ENCODE measurements around the gene MYLK.

The MYLK gene

DNA sequence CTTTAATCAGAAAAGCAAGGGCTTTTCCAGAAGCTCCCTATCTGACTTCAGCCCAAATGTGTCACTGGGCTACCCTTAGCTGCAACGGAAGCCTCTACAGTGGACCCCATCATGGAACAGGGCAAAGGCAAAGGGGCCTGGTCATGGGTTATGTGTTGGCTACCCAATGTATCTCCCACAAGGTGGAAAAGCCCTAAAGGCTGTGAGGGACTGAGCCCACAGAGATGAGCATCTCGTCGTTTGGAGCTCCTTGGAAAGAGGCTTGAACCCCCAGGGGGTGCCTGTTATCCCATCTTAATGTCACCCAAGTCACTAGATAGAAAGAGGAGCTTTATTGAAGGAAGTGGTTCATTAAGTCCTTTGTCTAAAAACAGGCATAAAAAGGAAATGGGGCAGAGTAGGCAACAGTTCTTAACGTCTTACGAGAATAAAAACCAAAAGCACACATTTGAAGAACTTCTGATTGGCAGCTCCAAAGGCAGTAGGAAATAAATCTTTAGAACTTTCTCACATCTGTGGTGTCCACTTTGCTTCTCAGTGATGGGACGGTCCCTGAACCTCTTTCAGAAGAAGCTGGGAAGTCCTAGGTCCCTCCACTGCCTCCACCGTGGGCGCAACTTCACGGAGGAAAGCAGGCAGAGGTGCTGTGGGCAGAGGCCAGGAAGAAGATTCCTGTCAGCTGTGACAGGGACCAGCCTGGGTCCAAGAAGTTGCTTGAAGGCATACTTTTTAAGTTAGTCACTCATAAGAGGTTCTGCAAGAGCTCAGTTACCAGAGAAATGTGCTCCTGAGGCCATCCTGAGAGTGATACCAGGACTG is 93.7 kb downstream of the MYLK start:
- DNase-seq, result peak; percentile 55

DNA sequence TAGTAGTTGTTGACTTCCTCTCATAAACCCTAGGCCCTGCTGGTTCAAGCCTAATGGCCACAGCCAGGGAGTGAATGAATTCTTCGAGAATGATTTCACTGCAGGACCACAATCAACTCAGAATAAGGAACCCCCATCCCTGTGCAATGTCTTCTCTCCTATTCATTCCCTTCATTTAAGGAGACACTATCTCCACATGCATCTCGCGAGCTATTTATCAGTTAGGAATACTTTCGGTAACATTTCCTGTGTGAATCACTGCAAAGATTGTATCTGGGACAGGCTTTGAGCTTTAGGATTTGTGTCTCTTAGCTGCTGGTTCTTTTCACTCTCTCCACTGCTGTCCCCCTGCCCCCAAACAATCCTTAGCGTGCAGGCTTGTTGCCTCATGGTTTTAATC is 94.4 kb downstream of the MYLK start:
- DNase-seq, result peak; percentile 98

DNA sequence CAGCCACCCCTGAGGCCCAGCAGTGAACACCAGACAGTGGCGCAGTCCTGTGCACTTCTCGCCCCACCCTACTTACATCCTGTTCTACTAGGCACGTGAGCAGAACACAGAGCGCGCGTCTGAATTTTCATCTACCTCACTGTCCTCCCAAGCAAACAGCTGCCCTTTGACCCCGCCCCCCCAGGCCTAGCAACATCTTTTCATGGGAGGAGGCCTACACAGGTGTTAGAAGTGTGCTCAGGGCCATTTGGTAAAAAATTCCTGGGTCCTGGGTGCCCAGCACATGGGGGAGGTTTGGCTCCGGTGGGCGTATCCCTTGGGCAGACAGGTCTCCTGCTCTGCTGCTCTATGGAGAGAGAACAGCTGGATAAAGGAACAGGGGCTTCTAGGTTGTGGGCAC is 95.0 kb downstream of the MYLK start:
- DNase-seq, result no peak

DNA sequence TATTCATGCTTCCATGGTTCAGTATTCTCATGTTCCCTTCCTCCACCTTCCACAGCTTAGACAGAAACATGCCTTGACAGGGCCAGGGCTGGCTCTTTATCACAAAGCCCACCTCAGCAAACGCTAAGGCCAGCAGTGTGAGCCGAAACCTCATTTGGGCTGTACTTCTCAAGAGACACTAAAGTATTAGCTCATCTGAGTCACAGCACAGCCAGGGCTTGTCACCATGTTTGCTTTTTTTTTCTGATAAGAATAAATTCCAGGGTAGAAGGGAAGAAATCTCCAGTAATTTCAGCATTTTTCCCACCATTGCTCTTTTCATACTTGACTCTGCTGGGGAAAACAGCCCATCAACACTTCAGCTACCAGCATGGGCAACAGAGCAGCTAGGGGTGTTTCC is 95.4 kb downstream of the MYLK start:
- peak; percentile 73 for DNase-seq

DNA sequence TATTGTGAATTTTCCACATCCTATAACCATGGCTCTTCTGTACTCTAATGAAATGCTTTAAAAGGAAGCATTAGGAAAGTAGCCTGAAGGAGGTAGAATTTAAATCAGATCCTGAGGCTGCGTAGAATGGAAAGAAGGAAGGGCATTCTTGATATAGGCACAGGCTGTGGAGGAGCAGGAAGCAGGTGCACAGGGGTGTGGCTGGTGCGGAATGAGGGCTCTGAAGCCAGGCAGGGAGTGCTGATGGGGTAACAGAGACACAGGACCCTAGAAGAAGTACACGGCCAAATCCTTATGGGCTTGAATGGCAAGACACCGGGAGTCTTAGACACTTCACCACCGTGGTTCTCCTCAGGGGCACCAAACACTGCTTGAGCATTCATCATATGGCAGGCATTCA is 97.0 kb downstream of the MYLK start:
- no peak for DNase-seq

DNA sequence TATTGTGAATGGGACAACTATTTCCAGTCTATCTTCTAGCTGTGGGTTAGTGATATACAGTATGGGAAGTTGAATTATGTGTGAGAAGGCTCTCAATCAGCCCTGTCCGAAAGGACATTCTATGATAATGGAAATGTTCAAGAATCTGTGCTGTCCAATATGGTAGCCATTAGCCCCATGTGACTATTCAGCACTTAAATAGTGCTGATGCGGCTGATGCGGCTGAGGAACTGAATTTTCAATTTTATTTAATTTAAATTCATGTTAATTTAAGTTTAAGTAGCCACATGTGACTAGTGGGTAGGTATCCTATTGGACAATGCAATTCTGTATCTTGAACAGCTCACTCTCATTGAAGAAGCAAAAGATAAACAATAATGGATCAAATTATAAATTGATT is 98.5 kb downstream of the MYLK start:
- DNase-seq, result no peak

DNA sequence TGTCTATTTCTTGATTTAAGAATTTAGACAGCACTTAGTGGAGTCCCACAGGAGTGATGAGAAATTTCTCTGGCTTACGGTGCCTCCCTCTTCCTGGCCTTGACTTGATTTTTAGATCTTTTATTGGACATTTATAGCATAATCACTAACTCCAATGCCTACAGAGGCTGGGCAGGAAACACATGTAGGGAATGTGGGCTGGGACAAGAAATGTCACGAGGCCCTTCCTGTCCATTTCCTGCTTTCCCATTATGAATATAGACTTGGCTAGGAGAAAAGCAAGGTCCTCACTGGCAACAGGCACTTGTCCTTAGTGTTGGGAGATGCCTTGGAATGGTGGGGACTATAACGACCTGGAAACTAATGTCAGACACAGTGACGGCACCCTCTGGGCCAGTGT is 100.3 kb downstream of the MYLK start:
- no peak for DNase-seq

DNA sequence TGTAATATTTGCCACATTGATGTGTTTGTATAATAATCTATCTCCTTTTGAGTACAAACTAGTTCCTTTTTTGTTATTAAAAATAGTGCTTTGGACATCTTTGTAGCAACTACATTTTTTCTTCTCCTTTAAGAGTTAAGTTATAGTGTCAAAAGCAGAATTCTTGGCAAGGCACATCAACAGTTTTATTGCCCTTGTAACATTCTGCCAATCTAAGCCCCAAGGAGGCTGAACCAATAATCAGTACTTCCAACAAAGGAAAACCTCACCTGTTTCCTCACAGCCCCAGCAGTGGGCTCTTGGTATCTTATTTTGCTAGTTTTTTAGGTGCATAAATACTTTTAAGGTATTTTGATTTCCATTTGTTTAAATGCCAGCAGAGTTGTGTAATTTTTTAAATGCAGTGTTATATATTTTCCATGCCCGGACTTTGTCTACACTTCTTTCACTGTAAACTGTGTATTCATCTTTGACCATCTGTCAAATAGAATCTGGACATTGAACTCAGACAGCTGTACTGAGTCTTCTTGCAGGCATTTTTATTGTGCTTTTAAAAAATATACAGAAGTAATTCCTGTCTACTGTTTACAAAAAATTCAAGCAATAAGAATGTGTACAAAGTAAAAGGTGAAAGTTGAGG is 101.0 kb downstream of the MYLK start:
- no peak for DNase-seq

DNA sequence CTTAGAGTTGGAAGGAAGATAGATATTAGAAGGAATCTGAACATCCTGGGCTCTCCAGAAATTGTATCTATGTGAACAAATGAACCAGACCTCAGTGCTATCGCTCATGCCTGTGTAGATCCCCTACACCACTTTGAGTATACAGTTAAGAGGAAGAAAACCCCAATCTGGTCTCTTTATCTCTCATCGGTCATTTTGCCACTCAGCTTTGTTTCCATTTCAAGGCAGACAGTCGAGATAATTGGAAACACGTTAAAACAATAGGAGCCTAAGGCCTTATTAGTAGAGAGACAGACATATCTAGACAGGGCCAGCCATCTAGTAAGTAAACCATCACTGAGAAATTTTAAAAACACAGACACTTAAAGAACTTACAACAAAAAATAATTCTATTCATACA is 101.6 kb downstream of the MYLK start:
- peak; percentile 51 for DNase-seq

DNA sequence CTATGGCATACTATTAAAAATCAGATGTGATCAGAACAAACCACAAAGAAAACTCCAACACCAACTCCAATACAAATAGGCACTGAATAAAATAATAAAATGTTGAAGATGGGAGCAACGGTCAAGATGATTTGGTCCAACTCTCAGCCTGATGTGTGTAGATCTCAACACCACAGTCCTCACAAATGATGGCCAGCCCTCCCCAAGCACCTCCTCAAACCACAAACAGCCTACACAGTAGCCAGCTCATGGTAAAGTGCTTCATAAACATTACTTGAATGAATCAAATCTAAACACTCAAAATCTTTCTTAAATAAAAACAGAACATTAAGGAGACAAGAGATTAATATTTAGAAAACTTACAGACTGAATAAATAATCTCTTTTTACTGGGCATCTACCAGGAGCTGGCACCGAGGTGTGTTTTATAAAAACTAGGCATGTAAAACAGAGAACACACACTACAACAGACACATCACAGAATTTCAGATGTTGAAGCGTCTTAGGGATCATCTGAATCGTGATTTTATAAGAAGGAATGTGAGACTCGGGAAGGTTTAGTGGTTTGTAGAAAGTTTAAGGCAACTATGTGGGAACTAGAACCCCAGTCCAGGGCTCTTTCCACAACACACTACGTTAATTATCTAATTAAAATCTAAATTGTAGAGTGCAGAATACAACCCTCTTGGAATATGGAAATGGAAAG is 102.4 kb downstream of the MYLK start:
- peak; percentile 72 for DNase-seq

DNA sequence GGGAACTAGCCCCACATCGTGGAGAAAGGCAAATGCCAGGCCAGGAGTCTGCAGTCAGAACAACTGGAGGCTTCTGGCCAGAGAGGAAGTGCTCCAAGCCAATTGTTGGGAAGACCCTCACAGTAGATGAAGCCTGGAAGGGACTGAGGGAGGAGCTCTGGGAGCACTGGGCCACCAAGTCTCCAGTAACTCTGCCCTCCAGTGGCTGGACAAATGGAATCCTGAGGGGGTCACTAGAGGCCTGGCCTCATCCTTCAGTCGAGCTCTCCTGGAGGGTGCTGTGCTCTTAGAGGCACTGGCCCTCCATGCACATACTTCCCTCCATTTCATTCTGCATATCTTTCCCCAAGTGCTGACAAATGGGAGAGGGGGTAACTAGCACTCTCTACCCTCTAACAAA is 103.0 kb downstream of the MYLK start:
- DNase-seq, result no peak

DNA sequence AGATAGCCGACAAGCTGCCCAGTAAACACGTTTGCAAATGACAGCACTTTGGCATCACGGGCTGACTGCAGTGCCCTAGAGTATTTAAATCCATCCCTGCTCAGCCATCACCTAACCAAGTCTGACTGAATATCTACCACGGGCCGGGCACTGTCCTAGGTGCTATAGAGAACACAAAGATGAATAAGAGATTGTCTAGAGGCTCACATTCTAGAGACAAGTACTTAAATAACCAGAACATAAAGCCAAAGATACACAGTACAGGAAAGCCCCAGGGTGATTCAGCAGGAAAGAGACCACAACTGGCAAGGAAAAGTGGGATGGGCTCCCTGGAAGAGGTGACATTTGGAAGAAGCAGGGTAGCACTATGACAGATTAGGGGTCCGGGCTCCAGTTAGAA is 103.5 kb downstream of the MYLK start:
- peak; percentile 47 for DNase-seq

DNA sequence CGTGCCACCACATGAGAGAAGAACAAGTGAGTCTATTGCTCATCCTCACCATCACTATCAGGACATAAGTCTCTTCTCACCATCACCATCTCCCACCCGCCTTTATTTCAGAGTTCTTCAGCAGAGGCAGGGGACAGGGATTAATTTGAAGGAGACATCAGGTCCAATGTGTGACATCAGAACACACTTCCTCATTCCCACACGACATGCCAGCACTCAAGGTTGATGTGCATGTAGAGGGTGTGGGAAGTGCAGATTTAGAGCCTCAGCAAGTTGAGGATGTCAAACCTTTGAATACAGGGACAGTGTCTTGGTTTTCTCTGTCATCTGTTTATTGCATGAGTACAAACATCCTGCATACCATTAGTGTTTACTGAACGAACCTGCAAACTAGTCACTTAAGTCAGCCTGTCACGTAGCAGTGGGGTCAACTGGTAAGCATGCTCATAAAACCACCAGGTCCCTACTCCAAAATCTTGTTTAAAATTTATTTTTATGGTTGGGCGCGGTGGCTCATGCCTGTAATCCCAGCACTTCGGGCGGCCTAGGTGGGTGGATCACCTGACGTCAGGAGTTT is 104.4 kb downstream of the MYLK start:
- DNase-seq, result no peak

DNA sequence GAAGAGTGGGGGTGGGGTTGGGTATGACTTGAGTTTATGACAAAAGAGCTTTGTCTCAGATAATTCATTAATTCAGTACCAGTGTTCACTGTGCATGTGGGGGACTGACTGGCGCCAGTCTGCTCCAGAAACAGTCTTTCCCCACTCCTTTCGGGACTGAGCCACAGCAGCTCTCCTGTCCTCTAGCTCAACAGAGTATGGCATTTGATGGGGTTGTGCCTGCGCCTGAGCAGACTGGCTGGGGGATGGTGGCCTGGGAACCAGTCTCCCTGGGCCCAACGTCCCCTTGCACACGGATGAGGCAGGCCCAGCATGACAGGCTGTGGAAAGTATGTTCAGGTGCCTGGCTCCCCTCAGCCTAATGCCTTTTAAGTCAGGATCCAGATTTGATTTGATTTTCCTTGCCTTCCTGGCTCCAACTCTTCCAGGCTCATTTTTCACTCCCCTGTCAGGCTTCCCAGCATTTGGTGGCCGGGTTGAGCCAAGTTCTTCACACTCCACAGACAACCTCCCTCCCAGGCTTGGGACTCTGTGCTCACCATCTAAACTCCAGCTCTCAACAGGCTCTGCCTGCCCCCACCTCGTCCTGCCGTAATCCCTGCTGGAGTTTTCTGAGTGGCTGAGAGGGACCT is 105.0 kb downstream of the MYLK start:
- no peak for DNase-seq

DNA sequence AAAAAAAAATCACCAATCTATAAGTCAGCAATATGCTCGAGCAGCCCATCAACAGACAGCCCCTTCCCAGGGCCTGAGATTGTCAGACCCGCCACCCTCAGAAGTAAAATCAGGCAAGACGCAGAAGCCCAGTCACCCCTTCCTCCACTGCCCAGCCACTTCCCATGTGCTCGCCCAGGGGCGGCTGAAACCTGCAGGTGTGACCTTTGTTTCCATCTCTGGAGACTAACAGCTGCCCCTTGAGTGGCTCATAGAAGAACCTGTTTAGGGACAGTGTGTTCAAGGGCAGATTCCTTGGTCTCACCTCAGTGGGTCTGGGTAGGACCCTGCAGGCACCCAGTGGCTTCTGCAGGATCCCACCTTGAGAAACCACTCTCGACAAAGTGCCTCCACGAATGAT is 105.6 kb downstream of the MYLK start:
- no peak for DNase-seq

DNA sequence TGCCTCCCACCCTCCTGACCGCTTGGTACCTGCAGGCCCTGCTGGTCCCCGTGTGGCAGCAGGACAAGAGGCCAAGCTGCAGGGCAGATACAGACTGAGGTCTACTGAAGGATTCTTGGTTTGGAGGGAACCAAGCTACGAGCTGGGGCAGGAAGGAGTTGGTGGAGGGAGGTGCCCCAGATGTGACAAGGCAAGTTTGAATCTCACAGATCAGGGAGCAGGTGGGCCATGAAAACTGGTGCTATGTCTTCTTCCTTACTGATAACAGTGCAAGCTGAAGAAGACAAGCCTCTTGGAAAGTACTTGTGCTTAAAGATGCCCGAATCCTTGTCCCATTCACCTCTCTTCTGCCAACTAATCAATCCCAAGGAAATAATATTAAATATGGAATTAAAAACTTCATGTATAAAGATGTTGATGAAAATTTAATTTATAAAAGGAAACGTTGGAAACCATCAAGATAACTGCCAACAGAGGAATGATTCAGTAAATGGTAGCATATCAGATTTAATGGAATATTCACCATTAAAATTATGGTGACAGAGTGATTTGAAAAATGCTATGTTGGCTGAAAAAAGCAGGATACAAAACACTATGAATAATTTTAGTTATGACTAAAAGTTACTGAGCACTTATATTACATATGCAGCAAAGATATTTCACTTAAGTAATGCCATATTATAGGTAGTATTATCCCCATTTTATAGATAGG is 107.9 kb downstream of the MYLK start:
- no peak for DNase-seq

DNA sequence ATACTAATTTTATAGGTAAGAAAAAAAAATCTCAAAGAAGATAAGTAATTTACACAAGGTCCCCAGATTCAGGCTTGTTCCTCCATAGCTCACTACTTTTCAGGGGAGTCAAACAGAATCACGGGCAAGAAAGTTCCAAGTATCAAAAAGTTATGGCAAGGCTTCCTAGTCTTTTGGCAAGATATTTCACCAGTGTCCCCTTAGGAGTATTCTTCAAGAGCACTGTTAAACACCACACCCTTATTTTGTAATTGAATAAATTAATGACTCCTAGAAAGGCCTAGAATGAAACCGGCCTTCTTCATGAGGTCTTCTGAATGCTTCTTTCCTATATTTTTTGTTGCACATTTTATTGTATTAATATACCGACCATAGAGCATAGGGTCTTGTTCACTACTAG is 109.7 kb downstream of the MYLK start:
- DNase-seq, result no peak

DNA sequence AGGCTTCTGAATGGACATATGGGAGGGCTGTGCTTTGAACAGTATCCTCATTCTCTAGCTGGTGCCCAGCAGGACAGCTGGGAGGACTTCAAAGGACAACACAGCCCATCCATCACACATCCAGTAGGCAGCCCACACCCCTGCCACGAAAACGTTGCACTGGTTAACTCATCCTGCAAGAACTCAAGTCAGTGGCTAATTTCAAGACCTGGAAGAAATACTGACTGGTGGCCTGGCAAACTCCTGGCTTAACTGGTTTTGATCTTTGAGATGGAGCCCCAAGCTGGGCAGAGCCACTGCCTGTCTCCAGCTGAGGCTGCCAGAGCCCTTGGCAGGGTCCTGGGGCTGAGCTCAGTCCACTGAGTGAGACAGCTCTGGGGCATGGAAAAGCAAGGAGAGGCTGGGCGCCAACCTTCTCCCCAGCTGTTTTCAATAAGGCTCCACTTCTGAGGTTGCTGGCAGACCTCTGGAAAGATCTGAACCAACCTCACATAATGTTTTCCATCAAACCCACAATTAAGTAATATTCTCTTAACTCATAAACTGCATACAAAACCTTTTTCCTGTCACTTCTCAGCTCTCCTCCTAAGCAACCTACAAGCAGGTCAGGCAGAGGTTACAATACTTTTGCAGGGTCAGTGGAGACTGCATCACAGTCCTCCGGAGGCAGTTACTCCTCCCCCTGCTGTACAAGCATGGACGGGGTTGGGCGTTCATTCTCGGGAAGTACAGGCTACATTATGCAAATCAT is 110.3 kb downstream of the MYLK start:
- DNase-seq, result peak; percentile 80

DNA sequence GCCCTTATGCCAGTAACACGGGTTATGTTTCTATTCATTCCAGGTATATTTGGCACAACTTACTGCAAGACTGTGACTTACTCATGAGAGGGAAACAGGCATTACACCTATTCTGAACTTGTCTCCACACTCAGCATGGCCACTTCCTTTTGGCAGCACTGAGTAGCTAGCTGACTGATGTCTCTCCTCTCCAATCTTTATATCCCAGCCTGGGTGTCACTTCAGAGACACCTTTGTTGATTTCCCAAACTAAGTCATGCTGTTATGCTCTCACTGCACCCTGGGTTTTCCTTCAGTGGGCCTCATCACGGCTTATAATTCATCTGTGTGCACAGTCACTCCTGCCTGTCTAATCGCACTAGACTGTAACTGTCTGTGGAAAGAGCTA is 114.8 kb downstream of the MYLK start:
- no peak for DNase-seq

DNA sequence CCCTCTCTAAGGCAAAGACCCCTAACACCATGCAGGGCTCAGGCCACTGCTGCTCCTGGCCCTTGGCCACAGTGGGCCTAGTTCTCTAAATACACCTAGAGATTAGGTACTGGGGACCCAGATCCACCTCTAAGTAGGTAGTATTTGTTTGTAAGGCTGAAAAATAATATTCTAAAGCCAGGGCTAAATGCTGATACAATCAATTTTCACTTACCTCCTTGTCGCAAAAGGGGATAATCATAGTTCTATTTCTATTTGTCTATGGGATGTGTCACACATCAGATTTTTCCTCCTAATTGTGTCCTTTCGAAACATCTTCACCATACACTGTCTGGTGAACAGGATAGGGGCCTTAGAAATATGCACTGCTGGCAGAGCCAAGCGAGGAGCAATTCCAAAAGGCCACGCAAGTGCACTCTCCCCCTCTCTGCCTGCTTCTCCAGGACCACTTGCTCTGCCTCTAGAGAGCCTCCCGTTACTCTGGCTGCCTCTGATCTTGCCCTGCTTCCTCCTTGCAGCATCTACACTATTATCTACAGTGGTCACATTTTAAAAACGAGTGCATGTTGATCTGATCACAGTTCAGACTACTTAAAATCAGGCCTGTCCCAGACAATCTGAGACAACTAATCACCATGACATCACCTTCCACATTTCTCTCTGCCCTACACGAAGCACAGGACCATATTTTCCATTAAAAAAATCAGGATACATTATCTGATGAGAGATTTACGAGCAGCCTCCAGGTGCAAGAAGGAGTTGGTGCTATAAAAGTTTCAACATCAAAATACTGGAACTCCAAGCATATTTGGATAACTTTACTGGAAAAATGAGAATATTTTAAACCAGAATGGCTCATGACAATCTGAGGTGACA is 115.4 kb downstream of the MYLK start:
- DNase-seq, result no peak
